Immature natural killer cell (primary cell): ENCODE data around the gene FSIP1. TPM values are rescaled to one million over a fixed set of nuclear protein-coding genes. Genes with fewer than 3 reads are reported as not detected.

Experiments used
- DNase-seq, 3 donors: peaks; one replicate each; pipeline ENCODE4 v3.0.0; 2022; ENCODE audit warnings: mixed read lengths in 1 of 3
- H3K27ac Mint-ChIP-seq, 6 donors: one replicate each; pipeline ENCODE4 v1.8.0; 2020; ENCODE audit warnings: mixed read lengths in 6 of 6, mild to moderate bottlenecking in 5 of 6, inconsistent platforms in 4 of 6, moderate library complexity in 3 of 6
- H3K27me3 Mint-ChIP-seq, 3 donors: one replicate each; pipeline ENCODE4 v1.8.0; 2020 to 2021; ENCODE audit warnings: low read depth in 3 of 3, mild to moderate bottlenecking in 3 of 3, mixed read lengths in 3 of 3, moderate library complexity in 3 of 3, inconsistent platforms in 1 of 3
- H3K36me3 Mint-ChIP-seq, 3 donors: one replicate each; pipeline ENCODE4 v1.8.0; 2020; ENCODE audit warnings: mixed read lengths in 3 of 3, inconsistent platforms in 2 of 3, mild to moderate bottlenecking in 2 of 3
- H3K4me1 Mint-ChIP-seq, 2 donors: one replicate each; pipeline ENCODE4 v1.8.0; 2020; ENCODE audit warnings: inconsistent platforms in 2 of 2, mild to moderate bottlenecking in 2 of 2, mixed read lengths in 2 of 2, moderate library complexity in 1 of 2
- H3K4me3 Mint-ChIP-seq, 5 donors: one replicate each; pipeline ENCODE4 v1.8.0; 2020; ENCODE audit warnings: mild to moderate bottlenecking in 5 of 5, mixed read lengths in 5 of 5, inconsistent platforms in 3 of 5, moderate library complexity in 3 of 5
- H3K9me3 Mint-ChIP-seq, 6 donors: one replicate each; pipeline ENCODE4 v1.8.0; 2020; ENCODE audit warnings: mild to moderate bottlenecking in 6 of 6, mixed read lengths in 6 of 6, inconsistent platforms in 4 of 6, moderate library complexity in 3 of 6
- polyA plus RNA-seq, 3 donors: library from polyadenylated mRNA; unstranded; fragments of 300-500 nt; fragmentation: Illumina TruSeq; gene quantifications; one replicate each; pipeline ENCODE4 v1.2.3, GENCODE V29; 2021

FSIP1 gene
- polyA plus RNA-seq, 3 donors from 2014 or later: 1.3 to 3.0 (median 2.0) TPM

DNA sequence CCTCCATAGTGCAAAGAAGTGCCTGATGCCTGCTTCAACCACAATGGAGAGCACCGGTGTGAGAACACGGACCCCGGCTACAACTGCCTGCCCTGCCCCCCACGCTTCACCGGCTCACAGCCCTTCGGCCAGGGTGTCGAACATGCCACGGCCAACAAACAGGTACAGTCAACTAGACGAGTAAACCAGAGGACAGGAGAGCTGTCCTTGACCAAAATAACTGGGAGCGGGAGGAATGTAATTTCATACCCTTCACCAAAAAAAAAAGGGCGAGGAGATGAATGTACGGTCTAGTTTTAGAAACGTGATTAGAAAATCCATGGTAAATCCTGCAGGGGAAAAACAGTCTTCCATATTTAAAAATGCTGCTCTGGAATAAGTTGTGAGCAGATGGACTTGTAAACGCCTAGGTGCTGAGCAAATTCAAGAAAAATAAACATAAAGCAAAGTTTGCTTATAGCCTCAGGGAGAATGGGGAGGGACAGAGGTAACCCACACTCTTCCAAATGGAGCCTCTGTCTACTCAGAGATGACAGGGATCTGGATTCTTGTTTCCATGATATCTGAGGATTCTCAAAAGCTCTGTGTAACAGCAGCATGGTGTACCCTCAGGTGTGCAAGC, 193.3 kb downstream of the FSIP1 start:
- peaks cover 32 to 52% of the 10 kb centered on the region in 2 donors for H3K4me1 Mint-ChIP-seq
- H3K27ac Mint-ChIP-seq: peak overlapping the region in 1 of 6 donors; percentile 46
- no peaks in the 10 kb centered on the region for H3K9me3 Mint-ChIP-seq
- peaks cover 51 to 67% (median 54%) of the 10 kb centered on the region in 3 donors for H3K36me3 Mint-ChIP-seq
- DNase-seq: no peak
- no peak overlapping the region for H3K4me3 Mint-ChIP-seq
- peaks cover 0 to 2% (median 0%) of the 10 kb centered on the region in 3 donors for H3K27me3 Mint-ChIP-seq

- H3K9me3 Mint-ChIP-seq: no peaks in the 10 kb centered on the region
- DNase-seq: no peak
- H3K4me1 Mint-ChIP-seq: peaks cover 28 to 52% of the 10 kb centered on the region in 2 donors
- H3K4me3 Mint-ChIP-seq: no peak overlapping the region
- peaks cover 0 to 2% (median 2%) of the 10 kb centered on the region in 3 donors for H3K27me3 Mint-ChIP-seq
- H3K27ac Mint-ChIP-seq: peak overlapping the region in 2 of 6 donors; percentile 54 to 70
- peaks cover 46 to 63% (median 48%) of the 10 kb centered on the region in 3 donors for H3K36me3 Mint-ChIP-seq
These were observed 194.0 kb downstream of the FSIP1 start for GRCh38 chr15:39588531-39589192.

DNA sequence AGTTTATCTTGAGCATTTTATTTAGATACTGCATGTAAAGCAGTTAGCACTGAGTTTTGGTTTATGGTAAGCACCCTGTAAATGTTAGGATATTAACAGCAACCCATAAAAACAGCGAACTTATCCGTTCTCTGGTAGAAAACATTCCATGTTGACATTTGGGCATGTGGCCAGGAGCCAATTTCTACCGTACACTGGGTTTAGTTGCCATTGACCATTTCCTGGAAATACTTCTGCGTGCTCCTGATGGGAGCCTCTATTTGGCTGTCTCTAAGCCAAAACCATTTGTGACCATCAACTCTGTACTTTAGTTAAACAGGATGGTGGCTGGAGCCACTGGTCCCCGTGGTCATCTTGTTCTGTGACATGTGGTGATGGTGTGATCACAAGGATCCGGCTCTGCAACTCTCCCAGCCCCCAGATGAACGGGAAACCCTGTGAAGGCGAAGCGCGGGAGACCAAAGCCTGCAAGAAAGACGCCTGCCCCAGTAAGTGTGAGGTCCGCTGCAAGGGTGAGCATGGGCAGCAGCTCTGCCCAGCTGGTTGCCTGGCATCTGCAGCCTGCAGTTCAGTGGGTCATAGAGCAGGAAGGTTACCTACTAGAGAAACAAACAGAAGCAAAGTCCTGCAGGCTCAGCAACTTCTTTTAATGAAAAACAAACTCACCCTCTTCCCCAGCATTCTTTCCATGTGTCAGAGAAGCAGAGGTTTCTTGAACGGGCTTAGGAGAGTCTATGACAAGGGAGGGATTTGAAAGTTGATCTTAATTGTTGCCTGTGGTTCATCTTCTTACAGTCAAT, 194.7 kb downstream of the FSIP1 start:
- Mint-ChIP-seq H3K27me3 (peaks cover 0 to 2% (median 2%) of the 10 kb centered on the region in 3 donors), H3K36me3 (peaks cover 44 to 58% (median 46%) of the 10 kb centered on the region in 3 donors), H3K4me1 (peaks cover 29 to 58% of the 10 kb centered on the region in 2 donors)

GRCh38 chr15:39587096-39587721, 195.4 kb downstream of the FSIP1 start:
- Mint-ChIP-seq H3K4me3 (no peak overlapping the region), H3K27ac (peak overlapping the region in 1 of 6 donors; percentile 71), H3K9me3 (no peaks in the 10 kb centered on the region), H3K27me3 (peaks cover 0 to 2% (median 2%) of the 10 kb centered on the region in 3 donors), H3K4me1 (peaks cover 31 to 66% of the 10 kb centered on the region in 2 donors), H3K36me3 (peaks cover 37 to 50% (median 39%) of the 10 kb centered on the region in 3 donors)
- no peak for DNase-seq

More for the DNA sequence above, 194.7 kb downstream of the FSIP1 start:
- DNase-seq: peak; percentile 32 to 39 (median 33)
- Mint-ChIP-seq H3K4me3 (peak overlapping the region in 2 of 5 donors; percentile 27 to 76), H3K9me3 (no peaks in the 10 kb centered on the region), H3K27ac (peak overlapping the region; percentile 27 to 70 (median 58))

- no peak overlapping the region for H3K4me3 Mint-ChIP-seq
- DNase-seq: no peak
- peaks cover 32 to 45% (median 34%) of the 10 kb centered on the region in 3 donors for H3K36me3 Mint-ChIP-seq
- H3K9me3 Mint-ChIP-seq: no peaks in the 10 kb centered on the region
- H3K4me1 Mint-ChIP-seq: peaks cover 37 to 72% of the 10 kb centered on the region in 2 donors
- H3K27me3 Mint-ChIP-seq: peaks cover 2 to 4% (median 3%) of the 10 kb centered on the region in 3 donors
- peak overlapping the region in 1 of 6 donors; percentile 71 for H3K27ac Mint-ChIP-seq
These were observed 196.1 kb downstream of the FSIP1 start for GRCh38 chr15:39586387-39587095.

DNA sequence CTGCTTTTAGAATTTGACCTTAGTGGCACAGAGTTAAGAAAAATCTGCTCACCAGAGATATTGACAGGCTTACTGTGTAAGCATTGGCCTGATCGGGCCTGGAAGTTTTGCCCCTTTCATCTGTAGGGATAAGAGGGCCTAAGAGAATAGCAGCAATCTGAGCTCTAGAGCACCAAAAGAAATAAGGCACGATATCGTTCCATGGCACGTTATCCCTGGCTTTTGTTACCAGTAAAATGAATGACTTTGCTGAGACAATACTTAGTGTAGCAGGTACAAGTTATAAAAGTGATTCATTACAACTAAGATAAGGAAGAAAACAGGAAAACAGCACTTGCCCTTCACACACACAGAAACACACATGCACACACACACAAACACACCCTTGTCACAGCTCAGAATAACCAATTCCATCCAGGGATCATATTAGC, 196.8 kb downstream of the FSIP1 start:
- no peak for DNase-seq

GRCh38 chr15:39585389-39585841, 197.2 kb downstream of the FSIP1 start:
- no peaks in the 10 kb centered on the region for H3K9me3 Mint-ChIP-seq
- peaks cover 42 to 78% of the 10 kb centered on the region in 2 donors for H3K4me1 Mint-ChIP-seq
- peaks cover 21 to 34% (median 24%) of the 10 kb centered on the region in 3 donors for H3K36me3 Mint-ChIP-seq
- no peak for DNase-seq
- H3K4me3 Mint-ChIP-seq: no peak overlapping the region
- H3K27ac Mint-ChIP-seq: peak overlapping the region; percentile 62 to 86 (median 72)
- peaks cover 2 to 4% (median 3%) of the 10 kb centered on the region in 3 donors for H3K27me3 Mint-ChIP-seq

More for the DNA sequence above, 196.8 kb downstream of the FSIP1 start:
- peaks cover 42 to 78% of the 10 kb centered on the region in 2 donors for H3K4me1 Mint-ChIP-seq
- H3K27ac Mint-ChIP-seq: peak overlapping the region in 1 of 6 donors; percentile 71
- no peak overlapping the region for H3K4me3 Mint-ChIP-seq
- H3K27me3 Mint-ChIP-seq: peaks cover 2 to 4% (median 3%) of the 10 kb centered on the region in 3 donors
- no peaks in the 10 kb centered on the region for H3K9me3 Mint-ChIP-seq
- peaks cover 26 to 38% (median 27%) of the 10 kb centered on the region in 3 donors for H3K36me3 Mint-ChIP-seq

DNA sequence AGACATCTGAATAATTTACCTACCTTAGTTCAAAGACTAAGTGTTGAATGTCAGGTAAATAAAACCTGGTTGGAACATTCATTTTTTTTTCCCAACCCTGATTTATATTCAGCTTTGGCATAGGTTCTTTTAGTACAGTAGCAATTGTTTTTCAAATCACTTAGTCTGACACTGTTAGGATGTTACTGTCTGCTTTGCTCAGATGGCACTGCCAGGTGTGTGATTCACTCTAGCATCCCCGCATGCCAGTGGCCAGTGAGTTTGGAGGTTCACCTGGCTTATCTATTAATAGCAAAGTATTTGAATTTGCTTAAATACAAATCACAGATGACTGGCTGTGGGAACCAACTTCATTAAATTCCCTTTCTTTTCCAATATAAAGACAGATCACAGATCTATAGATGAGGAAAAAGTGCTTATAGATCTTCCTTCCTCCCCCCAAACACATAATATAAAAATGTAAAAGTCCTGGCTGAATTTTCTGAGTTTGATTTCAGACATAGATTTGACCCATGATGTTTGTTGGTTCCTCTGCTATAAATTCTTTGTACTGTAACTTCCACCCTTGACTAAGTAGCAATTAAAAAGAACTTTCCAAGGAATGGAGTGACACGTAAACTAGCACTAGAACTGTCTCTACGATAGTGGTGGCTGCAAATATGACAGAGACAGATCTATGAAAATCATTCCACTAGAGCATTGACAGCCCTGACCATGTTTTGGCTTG, 197.8 kb downstream of the FSIP1 start:
- peak overlapping the region; percentile 62 to 86 (median 72) for H3K27ac Mint-ChIP-seq
- no peak overlapping the region for H3K4me3 Mint-ChIP-seq
- DNase-seq: no peak
- peaks cover 43 to 81% of the 10 kb centered on the region in 2 donors for H3K4me1 Mint-ChIP-seq
- no peaks in the 10 kb centered on the region for H3K9me3 Mint-ChIP-seq
- H3K27me3 Mint-ChIP-seq: peaks cover 2 to 4% (median 3%) of the 10 kb centered on the region in 3 donors
- peaks cover 16 to 28% (median 19%) of the 10 kb centered on the region in 3 donors for H3K36me3 Mint-ChIP-seq

DNA sequence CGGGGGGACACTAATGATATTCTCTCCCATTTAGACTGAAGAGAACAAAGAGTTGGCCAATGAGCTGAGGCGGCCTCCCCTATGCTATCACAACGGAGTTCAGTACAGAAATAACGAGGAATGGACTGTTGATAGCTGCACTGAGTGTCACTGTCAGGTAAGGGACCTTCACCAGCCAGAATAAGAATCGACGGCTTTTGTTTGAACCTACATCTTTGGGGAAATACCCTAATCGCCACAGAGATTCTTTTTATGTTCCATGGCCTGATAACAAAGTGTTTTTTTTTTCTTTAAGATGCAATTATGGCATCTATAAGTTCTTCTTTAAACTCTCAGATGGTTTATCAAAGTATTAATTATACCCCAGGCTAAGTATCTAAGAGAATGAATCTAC, 198.4 kb downstream of the FSIP1 start:
- Mint-ChIP-seq H3K27me3 (peaks cover 2 to 4% (median 3%) of the 10 kb centered on the region in 3 donors), H3K27ac (peak overlapping the region in 5 of 6 donors; percentile 5 to 86 (median 71)), H3K36me3 (peaks cover 11 to 22% (median 16%) of the 10 kb centered on the region in 3 donors), H3K4me1 (peaks cover 46 to 87% of the 10 kb centered on the region in 2 donors), H3K9me3 (no peaks in the 10 kb centered on the region), H3K4me3 (no peak overlapping the region)
- DNase-seq: no peak

DNA sequence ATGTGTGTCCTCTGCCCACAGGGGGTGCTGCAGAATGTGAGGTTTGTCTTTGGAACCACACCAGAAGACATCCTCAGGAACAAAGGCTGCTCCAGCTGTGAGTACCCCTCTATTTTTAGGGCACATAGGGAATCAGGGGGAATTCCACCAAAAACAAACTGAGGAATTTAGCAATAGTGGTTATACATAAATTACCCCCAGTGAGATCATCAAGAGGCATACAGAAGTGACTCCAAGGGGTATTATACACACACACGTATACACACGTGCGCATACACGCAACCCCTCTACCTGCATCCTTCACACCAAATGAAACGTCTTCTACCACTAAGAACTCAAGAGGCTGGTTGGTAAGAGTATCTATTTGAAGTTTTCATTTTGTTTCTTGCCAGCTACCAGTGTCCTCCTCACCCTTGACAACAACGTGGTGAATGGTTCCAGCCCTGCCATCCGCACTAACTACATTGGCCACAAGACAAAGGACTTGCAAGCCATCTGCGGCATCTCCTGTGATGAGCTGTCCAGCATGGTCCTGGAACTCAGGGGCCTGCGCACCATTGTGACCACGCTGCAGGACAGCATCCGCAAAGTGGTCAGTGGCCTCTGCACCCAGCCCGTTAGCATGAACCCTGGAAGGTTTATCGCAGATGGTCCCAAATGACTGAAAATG, 198.9 kb downstream of the FSIP1 start:
- peak overlapping the region in 4 of 6 donors; percentile 5 to 86 (median 60) for H3K27ac Mint-ChIP-seq
- H3K36me3 Mint-ChIP-seq: peaks cover 6 to 17% (median 11%) of the 10 kb centered on the region in 3 donors
- peaks cover 2 to 4% (median 3%) of the 10 kb centered on the region in 3 donors for H3K27me3 Mint-ChIP-seq
- H3K4me3 Mint-ChIP-seq: peak overlapping the region in 1 of 5 donors; percentile 4
- H3K9me3 Mint-ChIP-seq: no peaks in the 10 kb centered on the region
- DNase-seq: no peak
- peaks cover 44 to 87% of the 10 kb centered on the region in 2 donors for H3K4me1 Mint-ChIP-seq

GRCh38 chr15:39582977-39583595, 199.6 kb downstream of the FSIP1 start:
- Mint-ChIP-seq H3K27me3 (peaks cover 2 to 5% (median 4%) of the 10 kb centered on the region in 3 donors), H3K27ac (peak overlapping the region in 1 of 6 donors; percentile 64), H3K36me3 (peaks cover 4 to 15% (median 9%) of the 10 kb centered on the region in 3 donors), H3K4me1 (peaks cover 40 to 81% of the 10 kb centered on the region in 2 donors), H3K9me3 (no peaks in the 10 kb centered on the region), H3K4me3 (peak overlapping the region in 3 of 5 donors; percentile 9 to 65 (median 33))
- DNase-seq: no peak
